HCT116 (cell line): ENCODE data around the gene JCAD.

Experiments
- CEBPB ChIP-seq: IDR thresholded peaks from 2 replicates; pipeline ENCODE4 v1.6.1; 2012; ENCODE audit warnings: low read depth
- EZH2 ChIP-seq: fragments of 200-600 bp; sonication (generic); IDR thresholded peaks from 2 replicates; pipeline ENCODE4 v1.6.1; 2017; ENCODE audit warnings: antibody characterized with exemption, mixed run types
- EZH2phosphoT487 ChIP-seq: fragments of 200-600 bp; IDR thresholded peaks from 2 replicates; pipeline ENCODE4 v1.6.1; 2018; ENCODE audit warnings: antibody characterized with exemption, borderline replicate concordance
- POLR2A ChIP-seq: IDR thresholded peaks from 2 replicates; pipeline ENCODE4 v1.7.0; 2011; ENCODE audit warnings: borderline replicate concordance; ENCODE audit not compliant: insufficient read depth, insufficient read length; ENCODE audit errors: extremely low read depth
- POLR2AphosphoS5 ChIP-seq: IDR thresholded peaks from 2 replicates; pipeline ENCODE4 v1.6.1; 2011; ENCODE audit warnings: mild to moderate bottlenecking, low read depth, low read length, moderate library complexity
- RAD21 ChIP-seq: IDR thresholded peaks from 2 replicates; pipeline ENCODE4 v1.6.1; 2012; ENCODE audit warnings: low read depth, mild to moderate bottlenecking
- REST ChIP-seq: IDR thresholded peaks from 2 replicates; pipeline ENCODE4 v1.6.1; 2012; ENCODE audit warnings: low read depth
- SIN3A ChIP-seq: IDR thresholded peaks from 2 replicates; pipeline ENCODE4 v1.6.1; 2012; ENCODE audit warnings: low read depth
- SP1 ChIP-seq: IDR thresholded peaks from 2 replicates; pipeline ENCODE4 v1.6.1; 2012; ENCODE audit warnings: low read depth
- YY1 ChIP-seq: IDR thresholded peaks from 2 replicates; pipeline ENCODE4 v1.6.1; 2011; ENCODE audit warnings: low read length, low read depth, moderate library complexity, mild to moderate bottlenecking; ENCODE audit not compliant: insufficient replicate concordance; ENCODE audit errors: extremely low read depth
- ZFX ChIP-seq: fragments of 450-650 bp; IDR thresholded peaks from 2 replicates; pipeline ENCODE4 v1.6.1; 2017
- ZNF274 ChIP-seq: fragments of 200-500 bp; sonication (Bioruptor generic); IDR thresholded peaks from 2 replicates; pipeline ENCODE4 v1.6.1; 2014; ENCODE audit warnings: mild to moderate bottlenecking, low read depth, low read length, inconsistent platforms
- TF ChIP-seq, protein P1 (sequence below), 3 experiments: fragments of 200-600 bp in 1 of 3; sonication (generic) in 1 of 3; IDR thresholded peaks in 2 of 3; conservative IDR thresholded peaks in 1 of 3; 2 replicates each; pipeline ENCODE4 v1.5.1; 2012 to 2017; ENCODE audit warnings: low read depth in 2 of 3, low read length in 2 of 3, antibody characterized with exemption in 1 of 3, borderline replicate concordance in 1 of 3, control low read depth in 1 of 3, mild to moderate bottlenecking in 1 of 3, mixed read lengths in 1 of 3, mixed run types in 1 of 3, moderate library complexity in 1 of 3; ENCODE audit not compliant: insufficient read depth in 1 of 3

- TF ChIP-seq ZNF274, result no peak
- no peak for TF ChIP-seq EZH2
- TF ChIP-seq, protein P1, sequence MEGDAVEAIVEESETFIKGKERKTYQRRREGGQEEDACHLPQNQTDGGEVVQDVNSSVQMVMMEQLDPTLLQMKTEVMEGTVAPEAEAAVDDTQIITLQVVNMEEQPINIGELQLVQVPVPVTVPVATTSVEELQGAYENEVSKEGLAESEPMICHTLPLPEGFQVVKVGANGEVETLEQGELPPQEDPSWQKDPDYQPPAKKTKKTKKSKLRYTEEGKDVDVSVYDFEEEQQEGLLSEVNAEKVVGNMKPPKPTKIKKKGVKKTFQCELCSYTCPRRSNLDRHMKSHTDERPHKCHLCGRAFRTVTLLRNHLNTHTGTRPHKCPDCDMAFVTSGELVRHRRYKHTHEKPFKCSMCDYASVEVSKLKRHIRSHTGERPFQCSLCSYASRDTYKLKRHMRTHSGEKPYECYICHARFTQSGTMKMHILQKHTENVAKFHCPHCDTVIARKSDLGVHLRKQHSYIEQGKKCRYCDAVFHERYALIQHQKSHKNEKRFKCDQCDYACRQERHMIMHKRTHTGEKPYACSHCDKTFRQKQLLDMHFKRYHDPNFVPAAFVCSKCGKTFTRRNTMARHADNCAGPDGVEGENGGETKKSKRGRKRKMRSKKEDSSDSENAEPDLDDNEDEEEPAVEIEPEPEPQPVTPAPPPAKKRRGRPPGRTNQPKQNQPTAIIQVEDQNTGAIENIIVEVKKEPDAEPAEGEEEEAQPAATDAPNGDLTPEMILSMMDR (IDR thresholded peaks at IDR 0.05 in 2 of 3, conservative IDR thresholded peaks at IDR 0.05 in 1 of 3; ENCODE audit: borderline replicate concordance in 1 of 3, insufficient read depth in 1 of 3, low read depth in 2 of 3, low read length in 2 of 3), result no peak
- TF ChIP-seq YY1, result no peak
- TF ChIP-seq POLR2AphosphoS5, result no peak
- TF ChIP-seq POLR2A, result no peak
- no peak for TF ChIP-seq ZFX
- no peak for TF ChIP-seq RAD21
- TF ChIP-seq SIN3A, result no peak
- TF ChIP-seq SP1, result no peak
- no peak for TF ChIP-seq EZH2phosphoT487
- TF ChIP-seq CEBPB, result no peak
- no peak for TF ChIP-seq REST
These were observed 36.8 kb downstream of the JCAD start for GRCh38 chr10:30022590-30022989.
